ENCODE data around the gene ADAMTS2. TPM values are rescaled to one million over a fixed set of nuclear protein-coding genes. Genes with fewer than 3 reads are reported as not detected.

ADAMTS2 gene
- total and polyA plus RNA-seq, 2 experiments from 2014 or later, result 1.6 to 8.1 TPM

DNA sequence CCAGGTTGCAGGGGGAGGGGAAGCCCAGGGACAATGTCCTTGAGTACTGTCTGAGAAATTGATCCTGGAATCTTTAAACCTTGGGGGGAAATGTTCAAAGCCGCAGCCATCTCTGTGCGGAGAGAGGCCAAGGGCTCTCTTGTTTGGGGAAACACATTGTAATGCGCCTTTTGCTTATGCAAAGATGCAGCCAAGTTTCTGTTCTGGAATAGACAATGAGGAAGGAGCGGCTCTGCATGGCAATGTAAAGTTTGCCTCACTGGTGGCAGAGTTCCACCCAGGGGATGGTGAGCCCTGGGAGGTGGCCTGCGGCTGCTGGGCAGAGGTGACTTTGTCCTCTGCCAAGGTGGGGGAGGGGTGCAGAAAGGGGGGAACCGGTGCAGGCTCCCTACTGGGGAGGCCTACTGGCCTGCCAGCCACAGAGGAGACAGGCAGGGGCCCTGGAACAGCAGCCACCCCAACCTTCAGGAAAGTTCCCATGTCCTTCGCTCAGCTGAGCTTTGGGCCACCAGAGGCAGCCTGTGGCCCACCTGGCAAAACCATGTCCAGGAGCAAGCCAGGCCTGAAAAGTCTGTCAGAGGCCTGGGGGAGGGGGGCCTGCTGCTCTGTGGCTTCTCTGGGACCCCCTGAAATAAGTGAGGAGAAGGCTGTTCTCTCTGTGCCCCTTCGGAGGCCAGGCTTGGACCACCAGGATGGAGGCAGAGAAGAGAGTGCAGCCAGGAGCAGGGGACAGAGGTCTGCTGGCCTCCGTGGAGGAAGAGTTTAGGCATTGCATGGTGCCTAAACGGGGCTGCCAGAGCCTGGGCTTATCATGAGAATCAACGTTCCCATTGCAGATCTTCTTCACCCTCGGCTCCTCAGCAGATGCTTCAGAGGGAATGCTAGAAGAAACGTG is 157.3 kb downstream of the ADAMTS2 start (continued):
- TF ChIP-seq, protein P1, sequence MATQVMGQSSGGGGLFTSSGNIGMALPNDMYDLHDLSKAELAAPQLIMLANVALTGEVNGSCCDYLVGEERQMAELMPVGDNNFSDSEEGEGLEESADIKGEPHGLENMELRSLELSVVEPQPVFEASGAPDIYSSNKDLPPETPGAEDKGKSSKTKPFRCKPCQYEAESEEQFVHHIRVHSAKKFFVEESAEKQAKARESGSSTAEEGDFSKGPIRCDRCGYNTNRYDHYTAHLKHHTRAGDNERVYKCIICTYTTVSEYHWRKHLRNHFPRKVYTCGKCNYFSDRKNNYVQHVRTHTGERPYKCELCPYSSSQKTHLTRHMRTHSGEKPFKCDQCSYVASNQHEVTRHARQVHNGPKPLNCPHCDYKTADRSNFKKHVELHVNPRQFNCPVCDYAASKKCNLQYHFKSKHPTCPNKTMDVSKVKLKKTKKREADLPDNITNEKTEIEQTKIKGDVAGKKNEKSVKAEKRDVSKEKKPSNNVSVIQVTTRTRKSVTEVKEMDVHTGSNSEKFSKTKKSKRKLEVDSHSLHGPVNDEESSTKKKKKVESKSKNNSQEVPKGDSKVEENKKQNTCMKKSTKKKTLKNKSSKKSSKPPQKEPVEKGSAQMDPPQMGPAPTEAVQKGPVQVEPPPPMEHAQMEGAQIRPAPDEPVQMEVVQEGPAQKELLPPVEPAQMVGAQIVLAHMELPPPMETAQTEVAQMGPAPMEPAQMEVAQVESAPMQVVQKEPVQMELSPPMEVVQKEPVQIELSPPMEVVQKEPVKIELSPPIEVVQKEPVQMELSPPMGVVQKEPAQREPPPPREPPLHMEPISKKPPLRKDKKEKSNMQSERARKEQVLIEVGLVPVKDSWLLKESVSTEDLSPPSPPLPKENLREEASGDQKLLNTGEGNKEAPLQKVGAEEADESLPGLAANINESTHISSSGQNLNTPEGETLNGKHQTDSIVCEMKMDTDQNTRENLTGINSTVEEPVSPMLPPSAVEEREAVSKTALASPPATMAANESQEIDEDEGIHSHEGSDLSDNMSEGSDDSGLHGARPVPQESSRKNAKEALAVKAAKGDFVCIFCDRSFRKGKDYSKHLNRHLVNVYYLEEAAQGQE (IDR thresholded peaks at IDR 0.05; ENCODE audit: unreplicated experiment), result no peak
- TF ChIP-seq ETS1 (IDR thresholded peaks at IDR 0.05) (no peak), EZH2 (IDR thresholded peaks at IDR 0.05; ENCODE audit: low read depth, unreplicated experiment) (no peak), EZH2phosphoT487 (IDR thresholded peaks at IDR 0.05; ENCODE audit: unreplicated experiment) (no peak)

DNA sequence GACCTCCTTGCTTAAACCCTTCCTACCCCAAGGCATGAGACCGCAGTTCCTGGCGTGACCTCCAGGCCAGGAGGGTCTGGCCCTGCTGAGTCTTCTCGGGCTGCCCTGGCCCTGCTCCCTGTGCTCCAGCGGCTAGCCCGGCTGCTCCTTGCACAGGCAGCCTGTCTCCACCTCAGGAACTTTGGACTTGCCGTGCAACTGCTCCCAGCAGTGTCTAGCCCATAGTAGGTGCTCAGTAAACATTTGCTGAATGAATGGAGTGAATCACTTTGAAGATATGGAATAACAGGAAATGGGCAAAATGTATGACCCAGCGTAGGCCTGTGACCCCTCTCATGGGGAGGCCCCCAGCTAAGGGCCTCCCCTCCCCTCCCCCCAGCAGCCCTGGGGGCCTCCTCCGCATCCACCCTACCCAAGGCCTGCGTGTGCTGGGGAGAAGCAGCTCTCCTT is 158.0 kb downstream of the ADAMTS2 start:
- Mint-ChIP-seq H3K4me1 (peaks cover 66% of the 10 kb centered on the region), H3K36me3 (ENCODE audit: low read depth) (no peaks in the 10 kb centered on the region), H3K4me3 (no peak overlapping the region), H3K27ac (peak overlapping the region; percentile 92), H3K27me3 (ENCODE audit: insufficient read depth, low read depth, poor library complexity) (peaks cover 13% of the 10 kb centered on the region), H3K9me3 (no peaks in the 10 kb centered on the region)
- Histone ChIP-seq H2AFZ (no peak overlapping the region), H3K27ac (ENCODE audit: low read depth) (peak overlapping the region; percentile 68; the same call in 1 of the 2 replicates), H3K4me1 (ENCODE audit: insufficient read depth) (peaks cover 27% of the 10 kb centered on the region), H3K36me3 (ENCODE audit: insufficient read depth) (no peaks in the 10 kb centered on the region), H3K9me2 (ENCODE audit: insufficient read depth) (no peaks in the 10 kb centered on the region), H3K4me3 (peak overlapping the region; percentile 23), H3F3A (replicated peaks; ENCODE audit: low read depth) (no peaks in the 10 kb centered on the region), H3K4me2 (peak overlapping the region; percentile 71), H3K79me2 (replicated peaks; ENCODE audit: insufficient read depth) (no peaks in the 10 kb centered on the region), H4K20me1 (replicated peaks; ENCODE audit: insufficient read depth) (no peaks in the 10 kb centered on the region), H3K27me3 (ENCODE audit: insufficient read depth) (no peaks in the 10 kb centered on the region)
- no peak for TF ChIP-seq EZH2 (IDR thresholded peaks at IDR 0.05; ENCODE audit: low read depth, unreplicated experiment)
- TF ChIP-seq, protein P2, sequence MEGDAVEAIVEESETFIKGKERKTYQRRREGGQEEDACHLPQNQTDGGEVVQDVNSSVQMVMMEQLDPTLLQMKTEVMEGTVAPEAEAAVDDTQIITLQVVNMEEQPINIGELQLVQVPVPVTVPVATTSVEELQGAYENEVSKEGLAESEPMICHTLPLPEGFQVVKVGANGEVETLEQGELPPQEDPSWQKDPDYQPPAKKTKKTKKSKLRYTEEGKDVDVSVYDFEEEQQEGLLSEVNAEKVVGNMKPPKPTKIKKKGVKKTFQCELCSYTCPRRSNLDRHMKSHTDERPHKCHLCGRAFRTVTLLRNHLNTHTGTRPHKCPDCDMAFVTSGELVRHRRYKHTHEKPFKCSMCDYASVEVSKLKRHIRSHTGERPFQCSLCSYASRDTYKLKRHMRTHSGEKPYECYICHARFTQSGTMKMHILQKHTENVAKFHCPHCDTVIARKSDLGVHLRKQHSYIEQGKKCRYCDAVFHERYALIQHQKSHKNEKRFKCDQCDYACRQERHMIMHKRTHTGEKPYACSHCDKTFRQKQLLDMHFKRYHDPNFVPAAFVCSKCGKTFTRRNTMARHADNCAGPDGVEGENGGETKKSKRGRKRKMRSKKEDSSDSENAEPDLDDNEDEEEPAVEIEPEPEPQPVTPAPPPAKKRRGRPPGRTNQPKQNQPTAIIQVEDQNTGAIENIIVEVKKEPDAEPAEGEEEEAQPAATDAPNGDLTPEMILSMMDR (conservative IDR thresholded peaks at IDR 0.05; ENCODE audit: low read depth in 2 of 2), result peak; percentile 13 to 37; a peak in 2 of 4 replicates
- peak; percentile 76 for ATAC-seq
- peak; percentile 68 for DNase-seq (ENCODE audit: low spot score)

Measured in GM23338 (cell line).